ENCODE results near the gene DAPK1. TPM values are rescaled to one million over a fixed set of nuclear protein-coding genes. Genes with fewer than 3 reads are reported as not detected.

Gene DAPK1
- total RNA-seq, 2 donors from 2014 or later = 28.9 to 37.8 TPM

- H3K4me3 Mint-ChIP-seq = no peak overlapping the region
- H3K36me3 Mint-ChIP-seq (ENCODE audit: insufficient read depth in 2 of 2) = no peaks in the 10 kb centered on the region
- ATAC-seq (replicated peaks in 1 of 2) (no peak), DNase-seq (no peak)
- H3K9me3 Mint-ChIP-seq = no peaks in the 10 kb centered on the region
- no peak overlapping the region for H3K27ac Mint-ChIP-seq
- no peaks in the 10 kb centered on the region for H3K4me1 Mint-ChIP-seq (ENCODE audit: low read depth)
- peaks cover 13% of the 10 kb centered on the region for H3K27me3 Mint-ChIP-seq (ENCODE audit: low read depth)
These were observed 142.3 kb downstream of the DAPK1 start for GRCh38 chr9:87639949-87640348.

GRCh38 chr9:87640385-87640795 is 142.7 kb downstream of the DAPK1 start:
- Mint-ChIP-seq H3K4me1 (ENCODE audit: low read depth) (no peaks in the 10 kb centered on the region), H3K36me3 (ENCODE audit: insufficient read depth in 2 of 2) (no peaks in the 10 kb centered on the region), H3K9me3 (no peaks in the 10 kb centered on the region), H3K27ac (no peak overlapping the region), H3K27me3 (ENCODE audit: low read depth) (peaks cover 13% of the 10 kb centered on the region), H3K4me3 (no peak overlapping the region)
- ATAC-seq (replicated peaks in 1 of 2) = no peak
- no peak for DNase-seq

- no peaks in the 10 kb centered on the region for H3K4me1 Mint-ChIP-seq (ENCODE audit: low read depth)
- H3K27me3 Mint-ChIP-seq (ENCODE audit: low read depth) = peaks cover 13% of the 10 kb centered on the region
- DNase-seq (no peak), ATAC-seq (replicated peaks in 1 of 2) (no peak)
- no peak overlapping the region for H3K27ac Mint-ChIP-seq
- H3K4me3 Mint-ChIP-seq = no peak overlapping the region
- no peaks in the 10 kb centered on the region for H3K9me3 Mint-ChIP-seq
- no peaks in the 10 kb centered on the region for H3K36me3 Mint-ChIP-seq (ENCODE audit: insufficient read depth in 2 of 2)
These were observed 143.4 kb downstream of the DAPK1 start for GRCh38 chr9:87641067-87641466.

GRCh38 chr9:87642330-87643106 is 144.9 kb downstream of the DAPK1 start:
- Mint-ChIP-seq H3K9me3 (no peaks in the 10 kb centered on the region), H3K27me3 (ENCODE audit: low read depth) (peaks cover 13% of the 10 kb centered on the region), H3K36me3 (ENCODE audit: insufficient read depth in 2 of 2) (no peaks in the 10 kb centered on the region), H3K27ac (no peak overlapping the region), H3K4me3 (no peak overlapping the region), H3K4me1 (ENCODE audit: low read depth) (no peaks in the 10 kb centered on the region)
- no peak for ATAC-seq (replicated peaks in 1 of 2)
- DNase-seq = no peak

- no peaks in the 10 kb centered on the region for H3K36me3 Mint-ChIP-seq (ENCODE audit: insufficient read depth in 2 of 2)
- no peak for ATAC-seq (replicated peaks in 1 of 2)
- H3K4me1 Mint-ChIP-seq (ENCODE audit: low read depth) = no peaks in the 10 kb centered on the region
These were observed 145.5 kb downstream of the DAPK1 start for GRCh38 chr9:87643107-87643650.

GRCh38 chr9:87643778-87644570 is 146.3 kb downstream of the DAPK1 start:
- no peak overlapping the region for H3K27ac Mint-ChIP-seq
- H3K9me3 Mint-ChIP-seq = no peaks in the 10 kb centered on the region
- H3K27me3 Mint-ChIP-seq (ENCODE audit: low read depth) = peaks cover 7% of the 10 kb centered on the region
- no peaks in the 10 kb centered on the region for H3K4me1 Mint-ChIP-seq (ENCODE audit: low read depth)
- DNase-seq (no peak), ATAC-seq (replicated peaks in 1 of 2) (no peak)
- H3K4me3 Mint-ChIP-seq = no peak overlapping the region
- H3K36me3 Mint-ChIP-seq (ENCODE audit: insufficient read depth in 2 of 2) = no peaks in the 10 kb centered on the region

More at GRCh38 chr9:87643107-87643650, 145.5 kb downstream of the DAPK1 start:
- H3K27ac Mint-ChIP-seq = no peak overlapping the region
- H3K27me3 Mint-ChIP-seq (ENCODE audit: low read depth) = peaks cover 13% of the 10 kb centered on the region
- no peak overlapping the region for H3K4me3 Mint-ChIP-seq
- DNase-seq = no peak
- H3K9me3 Mint-ChIP-seq = no peaks in the 10 kb centered on the region

- peaks cover 7% of the 10 kb centered on the region for H3K27me3 Mint-ChIP-seq (ENCODE audit: low read depth)
- H3K4me3 Mint-ChIP-seq = no peak overlapping the region
- no peaks in the 10 kb centered on the region for H3K4me1 Mint-ChIP-seq (ENCODE audit: low read depth)
- no peak overlapping the region for H3K27ac Mint-ChIP-seq
- H3K9me3 Mint-ChIP-seq = no peaks in the 10 kb centered on the region
- ATAC-seq (replicated peaks in 1 of 2) = no peak
- DNase-seq = no peak
- H3K36me3 Mint-ChIP-seq (ENCODE audit: insufficient read depth in 2 of 2) = no peaks in the 10 kb centered on the region
These were observed 147.0 kb downstream of the DAPK1 start for GRCh38 chr9:87644659-87645058.

GRCh38 chr9:87646546-87646945 is 148.9 kb downstream of the DAPK1 start:
- Mint-ChIP-seq H3K36me3 (ENCODE audit: insufficient read depth in 2 of 2) (no peaks in the 10 kb centered on the region), H3K9me3 (no peaks in the 10 kb centered on the region), H3K4me3 (no peak overlapping the region), H3K4me1 (ENCODE audit: low read depth) (no peaks in the 10 kb centered on the region), H3K27ac (no peak overlapping the region), H3K27me3 (ENCODE audit: low read depth) (peaks cover 7% of the 10 kb centered on the region)
- no peak for DNase-seq
- ATAC-seq (replicated peaks in 1 of 2) = no peak

GRCh38 chr9:87647114-87647513 is 149.4 kb downstream of the DAPK1 start:
- no peak for ATAC-seq (replicated peaks in 1 of 2)
- Mint-ChIP-seq H3K4me1 (ENCODE audit: low read depth) (no peaks in the 10 kb centered on the region), H3K36me3 (ENCODE audit: insufficient read depth in 2 of 2) (no peaks in the 10 kb centered on the region), H3K27ac (no peak overlapping the region), H3K9me3 (no peaks in the 10 kb centered on the region), H3K27me3 (ENCODE audit: low read depth) (peaks cover 7% of the 10 kb centered on the region), H3K4me3 (no peak overlapping the region)
- no peak for DNase-seq

GRCh38 chr9:87648606-87649005 is 150.9 kb downstream of the DAPK1 start:
- Mint-ChIP-seq H3K9me3 (no peaks in the 10 kb centered on the region), H3K4me1 (ENCODE audit: low read depth) (no peaks in the 10 kb centered on the region), H3K36me3 (ENCODE audit: insufficient read depth in 2 of 2) (peaks cover 0 to 1% of the 10 kb centered on the region in 2 donors), H3K27me3 (ENCODE audit: low read depth) (peaks cover 3% of the 10 kb centered on the region), H3K4me3 (no peak overlapping the region), H3K27ac (no peak overlapping the region)
- DNase-seq (no peak), ATAC-seq (replicated peaks in 1 of 2) (no peak)

- DNase-seq (no peak), ATAC-seq (replicated peaks in 1 of 2) (no peak)
- Mint-ChIP-seq H3K27ac (no peak overlapping the region), H3K9me3 (no peaks in the 10 kb centered on the region), H3K4me3 (no peak overlapping the region), H3K27me3 (ENCODE audit: low read depth) (no peaks in the 10 kb centered on the region), H3K36me3 (ENCODE audit: insufficient read depth in 2 of 2) (peaks cover 0 to 1% of the 10 kb centered on the region in 2 donors), H3K4me1 (ENCODE audit: low read depth) (no peaks in the 10 kb centered on the region)
These were observed 153.1 kb downstream of the DAPK1 start for GRCh38 chr9:87650611-87651295.

- peaks cover 0 to 1% of the 10 kb centered on the region in 2 donors for H3K36me3 Mint-ChIP-seq (ENCODE audit: insufficient read depth in 2 of 2)
- no peak for DNase-seq
- no peaks in the 10 kb centered on the region for H3K4me1 Mint-ChIP-seq (ENCODE audit: low read depth)
- H3K27ac Mint-ChIP-seq = no peak overlapping the region
- H3K4me3 Mint-ChIP-seq = no peak overlapping the region
- no peaks in the 10 kb centered on the region for H3K9me3 Mint-ChIP-seq
- no peaks in the 10 kb centered on the region for H3K27me3 Mint-ChIP-seq (ENCODE audit: low read depth)
- no peak for ATAC-seq (replicated peaks in 1 of 2)
These were observed 153.8 kb downstream of the DAPK1 start for GRCh38 chr9:87651431-87651830.

- Mint-ChIP-seq H3K36me3 (ENCODE audit: insufficient read depth in 2 of 2) (peaks cover 0 to 1% of the 10 kb centered on the region in 2 donors), H3K27ac (no peak overlapping the region), H3K9me3 (no peaks in the 10 kb centered on the region), H3K4me1 (ENCODE audit: low read depth) (no peaks in the 10 kb centered on the region), H3K4me3 (no peak overlapping the region), H3K27me3 (ENCODE audit: low read depth) (no peaks in the 10 kb centered on the region)
- ATAC-seq (replicated peaks in 1 of 2) = no peak
- no peak for DNase-seq
These were observed 156.3 kb downstream of the DAPK1 start for GRCh38 chr9:87653941-87654340.
